Endothelial cell of umbilical vein (primary cell): ENCODE data around the gene FOXP1. TPM values are rescaled to one million over a fixed set of nuclear protein-coding genes. Genes with fewer than 3 reads are reported as not detected.

ENCODE experiments used
- BruUV-seq: library from RNA; stranded (reverse); fragments of 400-500 nt; replicated peaks from 2 replicates; lab custom pipeline; 2021; lab: Mats Ljungman, UMichigan
- CTCF ChIA-PET: fragments of 300-600, 350-600 bp; sonication (Branson Sonifier 250); formaldehyde crosslinking; loops from one replicate; lab custom pipeline; 2021; ENCODE audit warnings: antibody characterized with exemption, inconsistent platforms; lab: Charles Lee
- POLR2A ChIA-PET: fragments of 300-600, 350-600 bp; sonication (Branson Sonifier 250); formaldehyde crosslinking; loops from one replicate; lab custom pipeline; 2021; ENCODE audit warnings: antibody characterized with exemption, inconsistent platforms; lab: Charles Lee
- DNase-seq: peaks from one replicate; pipeline ENCODE4 v3.0.0-alpha.2; 2011; ENCODE audit warnings: low read depth, low spot score
- FAIRE-seq: peaks from 2 replicates; lab custom pipeline; 2011; peaks lifted over from hg19 to GRCh38; lab: Jason Lieb, UNC
- H2AFZ ChIP-seq: 2 replicates; pipeline ENCODE4 v1.6.0; 2012; ENCODE audit warnings: low read depth, low read length, control low read depth, inconsistent platforms
- H3K27ac ChIP-seq: 2 replicates; pipeline ENCODE4 v1.5.1; 2011; ENCODE audit warnings: low read depth, mild to moderate bottlenecking, control low read depth, low read length, moderate library complexity; ENCODE audit not compliant: insufficient read depth
- H3K27me3 ChIP-seq, 2 experiments: 2 replicates each; pipeline versions ENCODE4 v1.6.0 to v1.6.1; 2011; ENCODE audit warnings: low read length in 2 of 2, mixed read lengths in 1 of 2; ENCODE audit not compliant: control insufficient read depth in 2 of 2, insufficient read depth in 2 of 2
- H3K36me3 ChIP-seq, 2 experiments: 2 replicates in 1 of 2; 3 replicates in 1 of 2; pipeline ENCODE4 v1.5.1; 2011; ENCODE audit warnings: low read length in 2 of 2, mild to moderate bottlenecking in 1 of 2, moderate library complexity in 1 of 2; ENCODE audit not compliant: control insufficient read depth in 2 of 2, insufficient read depth in 2 of 2; ENCODE audit errors: extremely low read depth in 1 of 2
- H3K4me1 ChIP-seq: 3 replicates; pipeline ENCODE4 v1.5.1; 2011; ENCODE audit warnings: mild to moderate bottlenecking, low read length; ENCODE audit not compliant: control insufficient read depth, insufficient read depth; ENCODE audit errors: extremely low read depth
- H3K4me2 ChIP-seq: 2 replicates; pipeline ENCODE4 v1.6.1; 2011; ENCODE audit warnings: low read length, control low read depth, mixed read lengths; ENCODE audit not compliant: insufficient read depth
- H3K4me3 ChIP-seq, 3 experiments: fragments of 200-600 bp in 1 of 3; sonication (generic), shearing (Covaris generic) in 1 of 3; replicated peaks in 1 of 3; 2 replicates each; pipeline ENCODE4 v1.5.1; 2011 to 2016; ENCODE audit warnings: control low read depth in 3 of 3, low read length in 3 of 3, mild to moderate bottlenecking in 2 of 3, inconsistent platforms in 1 of 3, low read depth in 1 of 3, moderate library complexity in 1 of 3; ENCODE audit not compliant: insufficient read depth in 1 of 3
- H3K79me2 ChIP-seq: 2 replicates; pipeline ENCODE4 v1.6.0; 2012; ENCODE audit warnings: low read length, inconsistent platforms; ENCODE audit not compliant: control insufficient read depth, insufficient read depth
- H3K9ac ChIP-seq: replicated peaks from 2 replicates; pipeline ENCODE3; 2011; ENCODE audit warnings: low read length, control low read depth; ENCODE audit not compliant: insufficient read depth; ENCODE audit errors: extremely low read depth
- H3K9me1 ChIP-seq: replicated peaks from 3 replicates; pipeline ENCODE4 v1.6.0; 2011; ENCODE audit warnings: mild to moderate bottlenecking, low read length; ENCODE audit not compliant: control insufficient read depth, insufficient read depth; ENCODE audit errors: extremely low read depth
- H3K9me3 ChIP-seq: replicated peaks from 2 replicates; pipeline ENCODE4 v1.5.1; 2012; ENCODE audit warnings: low read length, inconsistent platforms; ENCODE audit not compliant: control insufficient read depth, insufficient read depth
- H4K20me1 ChIP-seq: replicated peaks from 2 replicates; pipeline ENCODE3; 2011; ENCODE audit warnings: mild to moderate bottlenecking, low read length; ENCODE audit not compliant: control insufficient read depth, insufficient read depth; ENCODE audit errors: extremely low read depth
- FOS ChIP-seq: IDR thresholded peaks from 2 replicates; pipeline ENCODE4 v1.6.1; 2011; ENCODE audit warnings: mild to moderate bottlenecking, low read length, moderate library complexity, borderline replicate concordance; ENCODE audit not compliant: insufficient read depth
- POLR2A ChIP-seq: IDR thresholded peaks from 2 replicates; pipeline ENCODE4 v1.6.1; 2012; ENCODE audit warnings: low read depth, mild to moderate bottlenecking, control low read depth, low read length
- dilution Hi-C: fragments of 300-500 bp; cut with MboI; formaldehyde crosslinking; loops from one replicate; pipeline ENCODE4 v1.15.0; 2019; ENCODE audit warnings: low sequenced_read_pairs; ENCODE audit not compliant: extremely low pct_ligation_motif_present
- intact Hi-C: fragments of 100-400 bp; cut with micrococcal nuclease; formaldehyde crosslinking; loops from one replicate; pipeline ENCODE4 v1.10.0; 2022
- polyA plus RNA-seq, 4 experiments: library from polyadenylated mRNA; depleted of rRNA in 3 of 4; stranded (reverse) in 3 of 4; unstranded in 1 of 4; fragments of >200 nt; gene quantifications; 2 replicates each; pipeline versions ENCODE4 v1.2.1 to v1.2.3, GENCODE V29; 2011 to 2012; ENCODE audit warnings: missing spikeins in 1 of 4
- total RNA-seq: library from RNA; stranded (reverse); gene quantifications from 2 replicates; pipeline ENCODE4 v1.2.3, GENCODE V29; 2021

FOXP1 gene
- total and polyA plus RNA-seq, 2 donors (not counting 3 experiments of a cell fraction or from before 2014, with no cell fraction given) = 41.0 to 107 TPM

GRCh38 chr3:71064956-71065763 is 518.4 kb downstream of the FOXP1 start:
- Histone ChIP-seq H3K79me2 (peaks cover 47% of the 10 kb centered on the region), H2AFZ (peak overlapping the region; percentile 41), H3K27ac (peak overlapping the region; percentile 98), H3K27me3 (no peaks in the 10 kb centered on the region), H3K4me1 (peaks cover 48% of the 10 kb centered on the region), H3K4me3 (peak overlapping the region; percentile 64 to 84 (median 69)), H3K9me3 (no peaks in the 10 kb centered on the region), H3K4me2 (peak overlapping the region; percentile 86), H3K9ac (peak overlapping the region; percentile 96), H4K20me1 (peaks cover 2% of the 10 kb centered on the region), H3K9me1 (no peaks in the 10 kb centered on the region), H3K36me3 (no peaks in the 10 kb centered on the region)
- dilution Hi-C loops = no loop called here
- TSS peak; percentile 27 for BruUV-seq
- ChIA-PET POLR2A (interaction anchor here (1.2 kb wide), 1 partner anchor 10 kb away, joined by 7 read pairs; no protein-coding TSS in a partner anchor), CTCF (interaction anchor here (0.7 to 2.7 kb wide), 3 partner anchors 348 to 515 kb away, joined by 3 to 9 read pairs (median 3); no protein-coding TSS in a partner anchor)
- FAIRE-seq (no peak), DNase-seq (peak; percentile 67)
- intact Hi-C loops = loop anchor here (1.0 to 10.0 kb wide), 11 partner anchors 38 to 970 kb away; no protein-coding TSS in a partner anchor
- TF ChIP-seq POLR2A = peak; percentile 35
- no peak for TF ChIP-seq FOS

- CTCF ChIA-PET = interaction anchor here (0.6 to 2.7 kb wide), 3 partner anchors 12 to 521 kb away, joined by 4 to 9 read pairs (median 7); no protein-coding TSS in a partner anchor
- DNase-seq = peak; percentile 76
Observed at GRCh38 chr3:71064291-71064955, 519.1 kb downstream of the FOXP1 start.

More at GRCh38 chr3:71064291-71064955, 519.1 kb downstream of the FOXP1 start:
- intact Hi-C loops = loop anchor here (2.0 to 10.0 kb wide), 10 partner anchors 38 to 970 kb away; no protein-coding TSS in a partner anchor
- no peaks in the 10 kb centered on the region for H3K36me3 ChIP-seq
- no peaks in the 10 kb centered on the region for H3K9me3 ChIP-seq
- peak overlapping the region; percentile 64 to 93 (median 84) for H3K4me3 ChIP-seq
- peak overlapping the region; percentile 88 for H3K9ac ChIP-seq
- no TSS peak for BruUV-seq
- POLR2A ChIA-PET = interaction anchor here (1.2 kb wide), 1 partner anchor 9 kb away, joined by 7 read pairs; no protein-coding TSS in a partner anchor
- peak overlapping the region; percentile 83 for H3K27ac ChIP-seq
- FAIRE-seq = no peak
- H3K79me2 ChIP-seq = peaks cover 54% of the 10 kb centered on the region
- H2AFZ ChIP-seq = no peak overlapping the region
- H3K27me3 ChIP-seq = no peaks in the 10 kb centered on the region
- dilution Hi-C loops = no loop called here
- H3K4me1 ChIP-seq = peaks cover 55% of the 10 kb centered on the region
- no peak for TF ChIP-seq FOS
- peak; percentile 24 for TF ChIP-seq POLR2A
- no peaks in the 10 kb centered on the region for H3K9me1 ChIP-seq
- H4K20me1 ChIP-seq = peaks cover 2% of the 10 kb centered on the region
- peak overlapping the region; percentile 99 for H3K4me2 ChIP-seq
